Measurements from ENCODE around the gene CPTP. TPM values are rescaled to one million over a fixed set of nuclear protein-coding genes. Genes with fewer than 3 reads are reported as not detected.

The CPTP gene
- total RNA-seq, 1 donor from 2014 or later: 1.0 TPM

- Histone ChIP-seq H3K9me3 (ENCODE audit: low read depth) (no peaks in the 10 kb centered on the region), H4K20me1 (ENCODE audit: low read depth) (peaks cover 67% of the 10 kb centered on the region), H3K27me3 (no peaks in the 10 kb centered on the region), H3K27ac (no peak overlapping the region), H3K36me3 (no peaks in the 10 kb centered on the region), H3K4me3 (no peak overlapping the region), H3K79me2 (ENCODE audit: low read depth) (peaks cover 47% of the 10 kb centered on the region), H2AFZ (replicated peaks) (no peak overlapping the region), H3K4me2 (no peak overlapping the region), H3K9ac (no peak overlapping the region), H3K4me1 (peaks cover 12% of the 10 kb centered on the region), H3F3A (ENCODE audit: low read depth) (peaks cover 16% of the 10 kb centered on the region)
- Mint-ChIP-seq H3K4me1 (peaks cover 4% of the 10 kb centered on the region), H3K9me3 (no peaks in the 10 kb centered on the region), H3K27me3 (ENCODE audit: insufficient read depth, low read depth) (no peaks in the 10 kb centered on the region), H3K4me3 (peak overlapping the region; percentile 87), H3K36me3 (peaks cover under 1% of the 10 kb centered on the region), H3K27ac (no peak overlapping the region)
- TF ChIP-seq EZH2phosphoT487 (IDR thresholded peaks at IDR 0.05) (no peak), CTCF (IDR thresholded peaks at IDR 0.05) (no peak), EZH2 (IDR thresholded peaks at IDR 0.05) (no peak)
- no peak for DNase-seq (ENCODE audit: low spot score)
Observed at GRCh38 chr1:1346501-1346890, 21.9 kb downstream of the CPTP start.

GRCh38 chr1:1347026-1347595 is 22.5 kb downstream of the CPTP start:
- no peak overlapping the region for H3K9ac ChIP-seq
- peaks cover 47% of the 10 kb centered on the region for H3K79me2 ChIP-seq (ENCODE audit: low read depth)
- H2AFZ ChIP-seq (replicated peaks): no peak overlapping the region
- TF ChIP-seq CTCF (IDR thresholded peaks at IDR 0.05) (no peak), EZH2phosphoT487 (IDR thresholded peaks at IDR 0.05) (no peak), EZH2 (IDR thresholded peaks at IDR 0.05) (no peak)
- H3K27me3 ChIP-seq: no peaks in the 10 kb centered on the region
- H3K9me3 Mint-ChIP-seq: no peaks in the 10 kb centered on the region
- H3K36me3 ChIP-seq: no peaks in the 10 kb centered on the region
- H3K4me3 Mint-ChIP-seq: peak overlapping the region; percentile 87
- H3K27me3 Mint-ChIP-seq (ENCODE audit: insufficient read depth, low read depth): no peaks in the 10 kb centered on the region
- peaks cover 5% of the 10 kb centered on the region for H3K4me1 Mint-ChIP-seq
- H3K4me3 ChIP-seq: peak overlapping the region; percentile 90
- peaks cover 12% of the 10 kb centered on the region for H3K4me1 ChIP-seq
- peak overlapping the region; percentile 95 for H3K4me2 ChIP-seq
- no peak for DNase-seq (ENCODE audit: low spot score)
- no peak overlapping the region for H3K27ac ChIP-seq
- peaks cover 22% of the 10 kb centered on the region for H3F3A ChIP-seq (ENCODE audit: low read depth)
- H3K36me3 Mint-ChIP-seq: no peaks in the 10 kb centered on the region
- no peak overlapping the region for H3K27ac Mint-ChIP-seq
- H4K20me1 ChIP-seq (ENCODE audit: low read depth): peaks cover 73% of the 10 kb centered on the region
- H3K9me3 ChIP-seq (ENCODE audit: low read depth): no peaks in the 10 kb centered on the region

- Histone ChIP-seq H3K27ac (no peak overlapping the region), H3K9ac (peak overlapping the region; percentile 2), H3K79me2 (ENCODE audit: low read depth) (peaks cover 47% of the 10 kb centered on the region), H3K36me3 (no peaks in the 10 kb centered on the region), H4K20me1 (ENCODE audit: low read depth) (peaks cover 73% of the 10 kb centered on the region), H3K9me3 (ENCODE audit: low read depth) (no peaks in the 10 kb centered on the region), H3K4me3 (peak overlapping the region; percentile 90), H3F3A (ENCODE audit: low read depth) (peaks cover 28% of the 10 kb centered on the region), H2AFZ (replicated peaks) (no peak overlapping the region), H3K27me3 (peaks cover under 1% of the 10 kb centered on the region), H3K4me2 (peak overlapping the region; percentile 95), H3K4me1 (peaks cover 12% of the 10 kb centered on the region)
- Mint-ChIP-seq H3K36me3 (peaks cover 3% of the 10 kb centered on the region), H3K27me3 (ENCODE audit: insufficient read depth, low read depth) (peaks cover 4% of the 10 kb centered on the region), H3K9me3 (no peaks in the 10 kb centered on the region), H3K27ac (no peak overlapping the region), H3K4me3 (peak overlapping the region; percentile 87), H3K4me1 (peaks cover 13% of the 10 kb centered on the region)
- DNase-seq (ENCODE audit: low spot score): peak; percentile 81
- TF ChIP-seq CTCF (IDR thresholded peaks at IDR 0.05) (no peak), EZH2phosphoT487 (IDR thresholded peaks at IDR 0.05) (no peak), EZH2 (IDR thresholded peaks at IDR 0.05) (no peak)
Observed at GRCh38 chr1:1347663-1348419, 23.2 kb downstream of the CPTP start.

All from neural progenitor cell (in vitro differentiated cells).